Neural cell (in vitro differentiated cells): ENCODE data around the gene ERVH48-1. TPM values are rescaled to one million over a fixed set of nuclear protein-coding genes. Genes with fewer than 3 reads are reported as not detected.
A peak's percentile ranks its signal among the peaks of the same experiment; 100 is the strongest.

ENCODE experiments used
- H2AFZ ChIP-seq: fragments of 200-600, 300-800 bp; sonication (generic), shearing (Covaris generic); 2 replicates; pipeline ENCODE4 v1.6.0; 2014; ENCODE audit warnings: low read depth, mild to moderate bottlenecking, antibody characterized with exemption, low read length, moderate library complexity
- H3F3A ChIP-seq: fragments of 200-600 bp; shearing (Covaris generic); 2 replicates; pipeline ENCODE4 v1.6.1; 2016; ENCODE audit warnings: mild to moderate bottlenecking, moderate library complexity, mixed read lengths, antibody characterized with exemption, low read length; ENCODE audit not compliant: insufficient read depth, poor library complexity, severe bottlenecking
- H3K27ac ChIP-seq: fragments of 200-600, 300-800 bp; sonication (generic), shearing (Covaris generic); 2 replicates; pipeline ENCODE4 v1.5.1; 2014; ENCODE audit warnings: mild to moderate bottlenecking, low read length, moderate library complexity
- H3K27me3 ChIP-seq: fragments of 300-800, 200-600 bp; sonication (generic), shearing (Covaris generic); 2 replicates; pipeline ENCODE4 v1.6.0; 2014; ENCODE audit warnings: mild to moderate bottlenecking, low read depth, low read length, moderate library complexity; ENCODE audit not compliant: insufficient read depth
- H3K36me3 ChIP-seq: fragments of 300-800, 200-600 bp; sonication (generic), shearing (Covaris generic); 2 replicates; pipeline ENCODE4 v1.5.1; 2014; ENCODE audit warnings: mild to moderate bottlenecking, antibody characterized with exemption, low read length, moderate library complexity; ENCODE audit not compliant: insufficient read depth
- H3K4me2 ChIP-seq: fragments of 300-800, 200-600 bp; sonication (generic), shearing (Covaris generic); 2 replicates; pipeline ENCODE4 v1.6.0; 2014; ENCODE audit warnings: mild to moderate bottlenecking, low read length
- H3K4me3 ChIP-seq: fragments of 300-800, 200-600 bp; sonication (generic), shearing (Covaris generic); 2 replicates; pipeline ENCODE4 v1.5.1; 2014; ENCODE audit warnings: mild to moderate bottlenecking, low read length, moderate library complexity
- H3K79me2 ChIP-seq: fragments of 200-600 bp; shearing (Covaris generic); replicated peaks from 2 replicates; pipeline ENCODE4 v1.6.0; 2014; ENCODE audit warnings: mild to moderate bottlenecking, low read length, moderate library complexity; ENCODE audit not compliant: insufficient read depth
- H3K9ac ChIP-seq: fragments of 300-800, 200-600 bp; sonication (generic), shearing (Covaris generic); 2 replicates; pipeline ENCODE4 v1.6.1; 2016; ENCODE audit warnings: mild to moderate bottlenecking, low read length, mixed read lengths
- H3K9me2 ChIP-seq: fragments of 200-600 bp; shearing (Covaris generic); 2 replicates; pipeline ENCODE4 v1.6.1; 2016; ENCODE audit warnings: mild to moderate bottlenecking, low read length, mixed read lengths; ENCODE audit not compliant: insufficient read depth
- H3K9me3 ChIP-seq: fragments of 200-600, 300-800 bp; sonication (generic), shearing (Covaris generic); 2 replicates; pipeline ENCODE4 v1.6.1; 2016; ENCODE audit warnings: mild to moderate bottlenecking, mixed run types, low read length, moderate library complexity, mixed read lengths
- H4K20me1 ChIP-seq: fragments of 200-600 bp; shearing (Covaris generic); 2 replicates; pipeline ENCODE4 v1.6.1; 2016; ENCODE audit warnings: mild to moderate bottlenecking, mixed run types; ENCODE audit not compliant: insufficient read depth
- EP300 ChIP-seq: fragments of 450-650 bp; conservative IDR thresholded peaks from 2 replicates; pipeline ENCODE4 v1.6.1; 2014; ENCODE audit warnings: antibody characterized with exemption, mild to moderate bottlenecking, moderate library complexity; ENCODE audit not compliant: poor library complexity, severe bottlenecking
- EZH2 ChIP-seq: fragments of 200-600, 300-800 bp; shearing (Covaris generic), sonication (generic); IDR thresholded peaks from 2 replicates; pipeline ENCODE4 v1.6.1; 2014; ENCODE audit warnings: antibody characterized with exemption, low read length, borderline replicate concordance, mild to moderate bottlenecking; ENCODE audit not compliant: insufficient read depth, poor library complexity, severe bottlenecking
- MXI1 ChIP-seq: fragments of 450-650 bp; conservative IDR thresholded peaks from 2 replicates; pipeline ENCODE4 v1.6.1; 2014; ENCODE audit warnings: antibody characterized with exemption, mild to moderate bottlenecking; ENCODE audit not compliant: poor library complexity, severe bottlenecking
- POLR2AphosphoS5 ChIP-seq: IDR thresholded peaks from 2 replicates; pipeline ENCODE4 v1.6.1; 2012
- RAD21 ChIP-seq: fragments of 450-650 bp; conservative IDR thresholded peaks from 2 replicates; pipeline ENCODE4 v1.6.1; 2014; ENCODE audit warnings: antibody characterized with exemption, mild to moderate bottlenecking, moderate library complexity
- REST ChIP-seq: IDR thresholded peaks from 2 replicates; pipeline ENCODE4 v1.6.1; 2012; ENCODE audit warnings: borderline replicate concordance
- SMC3 ChIP-seq: fragments of 450-650 bp; conservative IDR thresholded peaks from 2 replicates; pipeline ENCODE4 v1.6.1; 2014; ENCODE audit warnings: antibody characterized with exemption, mild to moderate bottlenecking, moderate library complexity; ENCODE audit not compliant: poor library complexity
- TAF1 ChIP-seq: IDR thresholded peaks from 2 replicates; pipeline ENCODE4 v1.6.1; 2012; ENCODE audit warnings: low read depth
- polyA plus RNA-seq: library from polyadenylated mRNA; depleted of rRNA; stranded (reverse); fragments of >200 nt; gene quantifications from 2 replicates; pipeline ENCODE4 v1.2.3, GENCODE V29; 2014
- TF ChIP-seq, protein P1 (sequence below): fragments of 450-650 bp; IDR thresholded peaks from 2 replicates; pipeline ENCODE4 v1.5.1; 2014; ENCODE audit warnings: antibody characterized with exemption, mild to moderate bottlenecking, moderate library complexity; ENCODE audit not compliant: poor library complexity, severe bottlenecking

Gene ERVH48-1
- polyA plus RNA-seq, 1 donor from 2014 or later, result not detected

DNA sequence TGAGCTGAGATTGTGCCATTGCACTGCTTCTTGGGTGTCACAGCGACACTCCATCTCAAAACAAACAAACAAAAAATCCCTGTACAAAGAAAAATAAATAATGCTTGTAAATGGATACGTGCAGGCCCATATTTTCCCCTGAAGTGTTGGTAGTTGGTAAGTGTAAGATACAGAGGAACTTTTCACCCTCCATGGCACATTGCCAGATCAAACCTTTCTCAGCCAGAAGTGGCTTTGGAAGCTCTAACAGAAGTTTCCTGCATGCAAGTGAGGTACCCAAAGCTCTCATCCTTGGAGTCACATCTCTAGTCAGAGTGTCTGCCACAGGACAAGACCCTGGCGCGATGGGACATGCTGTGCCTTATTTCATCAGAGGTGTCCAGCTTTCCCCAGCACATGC is 25.0 kb downstream of the ERVH48-1 start:
- TF ChIP-seq REST, result no peak
- no peak for TF ChIP-seq EZH2
- TF ChIP-seq SMC3, result no peak
- TF ChIP-seq RAD21, result no peak
- H2AFZ ChIP-seq, result no peak overlapping the region
- no peak overlapping the region for H3K9ac ChIP-seq
- no peaks in the 10 kb centered on the region for H3K9me2 ChIP-seq
- H3K4me3 ChIP-seq, result no peak overlapping the region
- no peak overlapping the region for H3K27ac ChIP-seq
- no peaks in the 10 kb centered on the region for H3K9me3 ChIP-seq
- no peaks in the 10 kb centered on the region for H3F3A ChIP-seq
- no peaks in the 10 kb centered on the region for H3K27me3 ChIP-seq
- H3K36me3 ChIP-seq, result no peaks in the 10 kb centered on the region
- H3K4me2 ChIP-seq, result no peak overlapping the region
- H4K20me1 ChIP-seq, result no peaks in the 10 kb centered on the region
- H3K79me2 ChIP-seq, result no peaks in the 10 kb centered on the region

DNA sequence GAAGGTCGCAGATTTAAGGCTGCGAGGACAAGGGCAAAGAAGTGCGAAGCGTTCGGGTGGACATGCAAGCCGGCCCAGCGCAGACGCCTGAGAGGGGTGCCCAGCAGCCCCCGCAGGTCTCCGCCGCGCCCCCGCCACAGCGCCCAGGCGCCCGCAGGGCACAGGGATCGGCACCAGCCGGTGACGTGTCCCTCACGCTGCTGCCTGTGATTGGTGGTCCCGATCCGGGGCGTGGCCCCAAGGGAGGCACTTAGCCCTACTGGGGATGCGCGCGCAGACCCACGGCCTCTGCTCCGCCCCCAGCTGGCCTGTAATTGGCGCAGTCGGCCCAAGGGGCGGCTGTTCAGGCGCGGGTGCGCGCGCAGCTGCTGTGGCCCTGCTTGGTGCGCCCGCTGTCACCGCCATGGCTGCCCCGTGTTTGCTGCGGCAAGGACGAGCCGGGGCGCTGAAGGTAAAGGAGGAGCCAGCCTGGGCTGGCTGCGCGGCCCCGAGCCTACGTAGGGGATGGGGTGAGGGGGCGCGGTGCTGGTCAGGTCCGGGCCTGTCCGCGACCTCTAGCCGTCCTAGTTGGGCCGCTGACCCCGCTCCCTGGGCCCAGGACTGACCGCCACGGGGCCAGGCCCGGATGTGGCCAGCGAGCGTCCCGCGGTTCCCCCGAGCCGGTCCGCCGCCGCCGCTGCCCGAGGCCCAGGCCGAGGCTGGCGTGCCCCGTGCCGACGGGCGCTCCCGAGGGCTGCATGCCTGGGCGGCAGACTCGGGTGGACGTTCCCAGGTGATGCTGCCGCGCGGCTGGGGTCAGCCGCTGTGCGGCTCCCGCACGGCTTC is 32.3 kb downstream of the ERVH48-1 start, which contains the start of gene NDUFV3:
NDUFV3 (plus strand) TSS at position 379 of the 825 bp plus-strand sequence; CDS start at position 404, 25 bp downstream.
- Histone ChIP-seq H3K36me3 (no peaks in the 10 kb centered on the region), H3K9ac (peak within 1 kb of the TSS; percentile 91), H3K79me2 (peaks cover 4% of the 10 kb centered on the region), H3K4me3 (peak within 1 kb of the TSS; percentile 91), H4K20me1 (no peaks in the 10 kb centered on the region), H2AFZ (peak within 1 kb of the TSS; percentile 96), H3K9me3 (no peaks in the 10 kb centered on the region), H3K9me2 (no peaks in the 10 kb centered on the region), H3K27me3 (no peaks in the 10 kb centered on the region), H3K27ac (peak within 1 kb of the TSS; percentile 95), H3K4me2 (peak within 1 kb of the TSS; percentile 80), H3F3A (no peaks in the 10 kb centered on the region)
- TF ChIP-seq REST (peak; percentile 91), RAD21 (no peak), POLR2AphosphoS5 (peak; percentile 96), SMC3 (no peak), TAF1 (peak; percentile 95), EP300 (peak; percentile 16), EZH2 (no peak), MXI1 (peak; percentile 87)
- TF ChIP-seq, protein P1, sequence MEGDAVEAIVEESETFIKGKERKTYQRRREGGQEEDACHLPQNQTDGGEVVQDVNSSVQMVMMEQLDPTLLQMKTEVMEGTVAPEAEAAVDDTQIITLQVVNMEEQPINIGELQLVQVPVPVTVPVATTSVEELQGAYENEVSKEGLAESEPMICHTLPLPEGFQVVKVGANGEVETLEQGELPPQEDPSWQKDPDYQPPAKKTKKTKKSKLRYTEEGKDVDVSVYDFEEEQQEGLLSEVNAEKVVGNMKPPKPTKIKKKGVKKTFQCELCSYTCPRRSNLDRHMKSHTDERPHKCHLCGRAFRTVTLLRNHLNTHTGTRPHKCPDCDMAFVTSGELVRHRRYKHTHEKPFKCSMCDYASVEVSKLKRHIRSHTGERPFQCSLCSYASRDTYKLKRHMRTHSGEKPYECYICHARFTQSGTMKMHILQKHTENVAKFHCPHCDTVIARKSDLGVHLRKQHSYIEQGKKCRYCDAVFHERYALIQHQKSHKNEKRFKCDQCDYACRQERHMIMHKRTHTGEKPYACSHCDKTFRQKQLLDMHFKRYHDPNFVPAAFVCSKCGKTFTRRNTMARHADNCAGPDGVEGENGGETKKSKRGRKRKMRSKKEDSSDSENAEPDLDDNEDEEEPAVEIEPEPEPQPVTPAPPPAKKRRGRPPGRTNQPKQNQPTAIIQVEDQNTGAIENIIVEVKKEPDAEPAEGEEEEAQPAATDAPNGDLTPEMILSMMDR, result no peak
